ENCODE results near the gene KRTCAP2. TPM values are rescaled to one million over a fixed set of nuclear protein-coding genes. Genes with fewer than 3 reads are reported as not detected.

The KRTCAP2 gene
- total and polyA plus RNA-seq, 2 donors, result 97.7 to 223 TPM

DNA sequence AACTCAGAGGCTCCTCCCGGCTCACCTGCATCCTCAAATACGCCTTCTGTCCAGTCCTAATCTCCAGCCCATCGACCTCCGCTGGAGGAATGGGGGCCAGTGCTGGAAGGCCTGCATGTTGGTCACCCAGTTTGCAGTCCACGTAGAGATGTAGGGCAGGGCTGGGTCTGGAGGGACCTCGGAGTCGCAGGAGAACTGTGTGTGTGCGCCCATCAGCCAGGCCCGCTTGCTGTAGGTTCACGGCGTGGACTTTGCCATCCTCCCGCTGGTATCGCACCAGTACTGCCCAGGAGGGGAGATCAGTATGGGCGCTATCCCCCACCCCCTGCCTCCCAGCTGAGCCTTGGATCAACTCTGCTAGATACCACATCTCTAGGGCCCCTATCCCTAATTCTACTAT lies 31.9 kb upstream of the KRTCAP2 start:
- H3K27ac ChIP-seq (ENCODE audit: low read depth in 1 of 2, low read length in 1 of 2), result no peak overlapping the region
- peaks cover 0 to 3% of the 10 kb centered on the region in 2 donors for H3K27me3 ChIP-seq (ENCODE audit: control insufficient read depth in 2 of 2, insufficient read depth in 1 of 2, low read length in 1 of 2)
- H3K4me1 ChIP-seq (ENCODE audit: control insufficient read depth in 2 of 2, insufficient read depth in 2 of 2, low read length in 2 of 2), result peaks cover 16 to 30% of the 10 kb centered on the region in 2 donors
- no peaks in the 10 kb centered on the region for H3K36me3 ChIP-seq (ENCODE audit: control insufficient read depth in 2 of 2, insufficient read depth in 2 of 2, low read length in 1 of 2)
- H3K4me3 ChIP-seq (ENCODE audit: low read length in 2 of 2), result no peak overlapping the region
- 96% methylated on average over 14 of the region's 14 CpGs for WGBS
- H3K9me3 ChIP-seq (ENCODE audit: control insufficient read depth in 2 of 2, insufficient read depth in 1 of 2, low read length in 1 of 2), result peaks cover 0 to 3% of the 10 kb centered on the region in 2 donors
- DNase-seq (ENCODE audit: low read depth in 6 of 9, low spot score in 9 of 9), result no peak

DNA sequence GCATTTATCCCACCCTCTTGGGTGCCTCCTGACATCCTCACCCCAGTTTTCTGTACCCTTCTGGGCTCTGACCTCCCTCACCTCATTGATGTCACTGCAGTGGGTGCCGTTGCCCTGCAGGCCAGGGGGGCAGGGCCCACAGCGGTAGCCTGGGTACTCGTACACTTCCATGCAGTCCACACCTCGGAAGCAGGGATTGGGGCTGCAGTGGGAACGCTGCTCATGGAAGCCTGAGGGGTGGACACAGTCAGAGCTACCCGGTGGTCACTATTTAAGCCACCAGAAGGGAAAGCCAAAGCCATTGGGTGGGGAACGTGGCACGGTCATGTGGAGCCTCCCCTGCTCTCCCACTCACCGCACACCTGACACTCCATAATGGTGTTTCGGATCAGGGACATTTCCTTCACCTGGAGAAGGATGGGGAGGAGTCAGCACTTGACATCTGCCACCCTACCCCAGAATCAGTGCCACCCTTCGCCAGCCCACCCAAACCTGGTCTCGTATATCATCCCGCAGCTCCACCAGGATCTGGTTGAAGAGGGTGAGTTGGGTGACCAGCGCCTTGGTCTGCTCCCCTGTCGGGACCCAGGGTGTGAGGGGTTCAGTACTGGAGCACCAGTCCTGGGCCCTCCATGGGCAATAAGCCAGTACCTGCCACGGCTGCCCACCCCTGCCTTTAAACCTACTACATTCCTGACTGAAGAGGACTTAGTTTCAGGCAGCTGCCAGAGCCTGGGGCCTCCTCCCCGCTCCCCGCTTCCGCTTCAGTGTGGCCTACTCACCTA lies 29.8 kb upstream of the KRTCAP2 start:
- Histone ChIP-seq H3K27me3 (ENCODE audit: control insufficient read depth in 2 of 2, insufficient read depth in 1 of 2, low read length in 1 of 2) (no peaks in the 10 kb centered on the region), H3K36me3 (ENCODE audit: control insufficient read depth in 2 of 2, insufficient read depth in 2 of 2, low read length in 1 of 2) (no peaks in the 10 kb centered on the region), H3K9me3 (ENCODE audit: control insufficient read depth in 2 of 2, insufficient read depth in 1 of 2, low read length in 1 of 2) (peaks cover 0 to 3% of the 10 kb centered on the region in 2 donors), H3K4me1 (ENCODE audit: control insufficient read depth in 2 of 2, insufficient read depth in 2 of 2, low read length in 2 of 2) (peaks cover 5 to 13% of the 10 kb centered on the region in 2 donors), H3K4me3 (ENCODE audit: low read length in 2 of 2) (no peak overlapping the region), H3K27ac (ENCODE audit: low read depth in 1 of 2, low read length in 1 of 2) (no peak overlapping the region)
- WGBS, result 97% methylated on average over 19 of the region's 19 CpGs
- DNase-seq (ENCODE audit: low read depth in 6 of 9, low spot score in 9 of 9), result no peak

DNA sequence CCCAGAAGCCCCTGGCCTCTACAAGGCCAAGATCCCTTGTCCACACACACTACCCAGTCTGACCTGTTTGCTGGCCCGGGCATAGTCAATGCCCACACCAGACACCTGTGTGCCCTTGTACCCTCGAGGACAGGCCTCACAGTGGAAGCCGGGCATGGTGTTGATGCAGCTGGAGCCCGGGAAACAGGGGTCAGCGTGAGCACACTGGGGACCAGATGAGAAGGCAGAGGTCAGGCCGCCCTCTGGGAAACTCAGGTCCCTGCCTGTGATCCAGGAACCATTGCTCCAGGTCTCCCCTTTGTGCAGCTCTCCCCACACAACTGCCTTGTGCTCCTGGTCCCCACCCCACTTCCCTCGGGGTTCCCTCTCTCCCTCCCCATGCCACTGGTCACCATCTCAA lies 29.1 kb upstream of the KRTCAP2 start:
- H3K4me3 ChIP-seq (ENCODE audit: low read length in 2 of 2), result no peak overlapping the region
- no peak overlapping the region for H3K27ac ChIP-seq (ENCODE audit: low read depth in 1 of 2, low read length in 1 of 2)
- H3K9me3 ChIP-seq (ENCODE audit: control insufficient read depth in 2 of 2, insufficient read depth in 1 of 2, low read length in 1 of 2), result peaks cover 0 to 3% of the 10 kb centered on the region in 2 donors
- H3K36me3 ChIP-seq (ENCODE audit: control insufficient read depth in 2 of 2, insufficient read depth in 2 of 2, low read length in 1 of 2), result no peaks in the 10 kb centered on the region
- no peaks in the 10 kb centered on the region for H3K27me3 ChIP-seq (ENCODE audit: control insufficient read depth in 2 of 2, insufficient read depth in 1 of 2, low read length in 1 of 2)
- 97% methylated on average over 7 of the region's 7 CpGs for WGBS
- DNase-seq (ENCODE audit: low read depth in 6 of 9, low spot score in 9 of 9), result no peak
- peaks cover 2 to 6% of the 10 kb centered on the region in 2 donors for H3K4me1 ChIP-seq (ENCODE audit: control insufficient read depth in 2 of 2, insufficient read depth in 2 of 2, low read length in 2 of 2)

DNA sequence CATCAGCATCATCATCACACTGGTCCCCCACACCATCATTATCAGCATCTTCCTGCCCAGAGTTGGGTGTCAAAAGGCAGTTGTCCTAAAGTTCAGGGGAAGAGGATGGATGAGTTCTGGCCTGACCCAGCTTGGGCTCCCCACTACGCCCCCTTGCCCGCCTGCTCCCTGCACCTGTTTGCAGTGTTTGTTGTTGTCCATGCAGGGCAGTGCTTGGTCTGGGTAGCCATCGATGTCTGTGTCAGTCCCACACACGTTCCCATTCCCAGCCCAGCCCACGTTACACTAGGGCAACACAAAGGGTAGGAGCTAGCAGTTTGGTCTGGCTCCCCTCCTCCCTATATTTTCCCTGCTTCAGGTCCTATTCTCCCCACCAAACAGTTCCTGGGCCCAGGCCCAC lies 27.8 kb upstream of the KRTCAP2 start:
- WGBS, result 97% methylated on average over 5 of the region's 5 CpGs
- Histone ChIP-seq H3K4me3 (ENCODE audit: low read length in 2 of 2) (no peak overlapping the region), H3K27me3 (ENCODE audit: control insufficient read depth in 2 of 2, insufficient read depth in 1 of 2, low read length in 1 of 2) (no peaks in the 10 kb centered on the region), H3K4me1 (ENCODE audit: control insufficient read depth in 2 of 2, insufficient read depth in 2 of 2, low read length in 2 of 2) (no peaks in the 10 kb centered on the region), H3K36me3 (ENCODE audit: control insufficient read depth in 2 of 2, insufficient read depth in 2 of 2, low read length in 1 of 2) (no peaks in the 10 kb centered on the region), H3K9me3 (ENCODE audit: control insufficient read depth in 2 of 2, insufficient read depth in 1 of 2, low read length in 1 of 2) (peaks cover 0 to 3% of the 10 kb centered on the region in 2 donors), H3K27ac (ENCODE audit: low read depth in 1 of 2, low read length in 1 of 2) (no peak overlapping the region)
- DNase-seq (ENCODE audit: low read depth in 6 of 9, low spot score in 9 of 9), result no peak

DNA sequence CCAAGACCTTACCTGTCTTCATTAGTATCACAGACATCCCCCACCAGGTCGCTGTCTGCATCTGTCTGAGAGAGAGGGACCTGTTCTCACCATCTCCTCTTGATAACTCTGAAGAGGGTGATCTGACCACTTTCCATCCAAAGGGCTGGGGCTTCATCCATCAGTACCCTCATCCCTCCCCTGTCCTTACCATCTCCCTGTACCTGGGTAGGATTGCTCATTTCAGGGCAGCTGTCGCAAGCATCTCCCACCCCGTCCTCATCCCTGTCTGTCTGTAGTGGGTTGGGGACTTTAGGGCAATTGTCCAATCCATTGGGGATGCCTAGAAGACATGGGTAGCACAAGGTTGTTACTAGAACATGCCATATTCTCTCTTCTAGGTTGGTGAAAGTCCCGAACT lies 26.7 kb upstream of the KRTCAP2 start:
- Histone ChIP-seq H3K27me3 (ENCODE audit: control insufficient read depth in 2 of 2, insufficient read depth in 1 of 2, low read length in 1 of 2) (peaks cover 0 to 2% of the 10 kb centered on the region in 2 donors), H3K36me3 (ENCODE audit: control insufficient read depth in 2 of 2, insufficient read depth in 2 of 2, low read length in 1 of 2) (no peaks in the 10 kb centered on the region), H3K9me3 (ENCODE audit: control insufficient read depth in 2 of 2, insufficient read depth in 1 of 2, low read length in 1 of 2) (peaks cover 0 to 3% of the 10 kb centered on the region in 2 donors), H3K27ac (ENCODE audit: low read depth in 1 of 2, low read length in 1 of 2) (no peak overlapping the region), H3K4me3 (ENCODE audit: low read length in 2 of 2) (no peak overlapping the region), H3K4me1 (ENCODE audit: control insufficient read depth in 2 of 2, insufficient read depth in 2 of 2, low read length in 2 of 2) (peaks cover 0 to 6% of the 10 kb centered on the region in 2 donors)
- 99% methylated on average over 4 of the region's 4 CpGs for WGBS
- DNase-seq (ENCODE audit: low read depth in 6 of 9, low spot score in 9 of 9), result no peak

DNA sequence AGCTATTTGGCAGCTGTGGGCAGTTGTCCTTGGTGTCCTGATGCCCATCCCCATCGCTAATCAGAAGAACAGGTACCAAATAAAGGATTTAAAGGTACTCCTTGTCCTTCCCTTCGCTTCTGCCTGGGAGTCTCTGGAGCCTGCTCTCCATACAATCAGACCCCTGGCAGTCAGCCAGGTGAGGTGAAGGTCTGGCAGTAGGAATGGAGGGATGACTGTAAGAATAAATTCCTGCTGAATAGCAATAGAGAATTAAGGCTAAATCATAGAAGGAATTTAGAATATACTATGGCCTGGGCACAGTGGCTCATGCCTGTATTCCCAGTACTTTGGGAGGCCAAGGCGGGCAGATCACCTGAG lies 25.4 kb upstream of the KRTCAP2 start:
- no peak for DNase-seq (ENCODE audit: low read depth in 6 of 9, low spot score in 9 of 9)
- H3K27me3 ChIP-seq (ENCODE audit: control insufficient read depth in 2 of 2, insufficient read depth in 1 of 2, low read length in 1 of 2), result peaks cover 0 to 11% of the 10 kb centered on the region in 2 donors
- H3K4me1 ChIP-seq (ENCODE audit: control insufficient read depth in 2 of 2, insufficient read depth in 2 of 2, low read length in 2 of 2), result peaks cover 10 to 16% of the 10 kb centered on the region in 2 donors
- H3K4me3 ChIP-seq (ENCODE audit: low read length in 2 of 2), result no peak overlapping the region
- H3K27ac ChIP-seq (ENCODE audit: low read depth in 1 of 2, low read length in 1 of 2), result no peak overlapping the region
- H3K36me3 ChIP-seq (ENCODE audit: control insufficient read depth in 2 of 2, insufficient read depth in 2 of 2, low read length in 1 of 2), result no peaks in the 10 kb centered on the region
- WGBS, result 97% methylated on average over 3 of the region's 3 CpGs
- peaks cover 0 to 11% of the 10 kb centered on the region in 2 donors for H3K9me3 ChIP-seq (ENCODE audit: control insufficient read depth in 2 of 2, insufficient read depth in 1 of 2, low read length in 1 of 2)

DNA sequence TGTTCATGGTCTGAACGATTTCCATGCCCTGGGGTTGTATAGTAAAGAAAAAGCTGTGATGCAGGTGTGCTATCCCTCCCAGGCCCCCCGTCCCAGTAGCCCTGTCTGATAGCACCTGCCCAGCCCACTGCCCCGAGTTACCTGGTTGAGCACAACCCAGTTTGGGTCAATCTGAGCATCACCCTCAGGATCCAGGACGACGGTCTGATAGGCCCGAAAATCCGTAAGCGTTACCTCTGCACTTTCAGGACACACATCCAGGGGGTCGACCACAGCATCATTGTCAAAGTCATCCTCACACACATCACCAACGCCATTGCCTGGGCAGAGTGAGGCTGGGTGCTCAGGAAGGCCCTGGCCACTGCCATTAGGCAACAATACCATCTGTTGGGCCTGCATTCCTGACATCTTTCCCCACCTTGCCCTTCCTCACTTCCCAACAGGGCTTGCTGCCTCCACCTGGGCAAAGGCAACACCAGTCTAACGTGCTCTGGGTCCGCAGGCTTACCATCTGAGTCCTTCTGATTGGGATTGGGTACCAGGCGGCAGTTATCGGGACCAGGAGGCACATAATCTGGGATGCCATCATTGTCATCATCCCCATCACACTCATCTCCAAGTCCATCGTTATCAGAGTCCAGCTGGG lies 24.9 kb upstream of the KRTCAP2 start:
- no peak for DNase-seq (ENCODE audit: low read depth in 6 of 9, low spot score in 9 of 9)
- Histone ChIP-seq H3K27ac (ENCODE audit: low read depth in 1 of 2, low read length in 1 of 2) (no peak overlapping the region), H3K4me1 (ENCODE audit: control insufficient read depth in 2 of 2, insufficient read depth in 2 of 2, low read length in 2 of 2) (peaks cover 15 to 21% of the 10 kb centered on the region in 2 donors), H3K36me3 (ENCODE audit: control insufficient read depth in 2 of 2, insufficient read depth in 2 of 2, low read length in 1 of 2) (no peaks in the 10 kb centered on the region), H3K4me3 (ENCODE audit: low read length in 2 of 2) (no peak overlapping the region), H3K27me3 (ENCODE audit: control insufficient read depth in 2 of 2, insufficient read depth in 1 of 2, low read length in 1 of 2) (peaks cover 0 to 16% of the 10 kb centered on the region in 2 donors), H3K9me3 (ENCODE audit: control insufficient read depth in 2 of 2, insufficient read depth in 1 of 2, low read length in 1 of 2) (peaks cover 0 to 13% of the 10 kb centered on the region in 2 donors)
- 98% methylated on average over 15 of the region's 15 CpGs for WGBS

DNA sequence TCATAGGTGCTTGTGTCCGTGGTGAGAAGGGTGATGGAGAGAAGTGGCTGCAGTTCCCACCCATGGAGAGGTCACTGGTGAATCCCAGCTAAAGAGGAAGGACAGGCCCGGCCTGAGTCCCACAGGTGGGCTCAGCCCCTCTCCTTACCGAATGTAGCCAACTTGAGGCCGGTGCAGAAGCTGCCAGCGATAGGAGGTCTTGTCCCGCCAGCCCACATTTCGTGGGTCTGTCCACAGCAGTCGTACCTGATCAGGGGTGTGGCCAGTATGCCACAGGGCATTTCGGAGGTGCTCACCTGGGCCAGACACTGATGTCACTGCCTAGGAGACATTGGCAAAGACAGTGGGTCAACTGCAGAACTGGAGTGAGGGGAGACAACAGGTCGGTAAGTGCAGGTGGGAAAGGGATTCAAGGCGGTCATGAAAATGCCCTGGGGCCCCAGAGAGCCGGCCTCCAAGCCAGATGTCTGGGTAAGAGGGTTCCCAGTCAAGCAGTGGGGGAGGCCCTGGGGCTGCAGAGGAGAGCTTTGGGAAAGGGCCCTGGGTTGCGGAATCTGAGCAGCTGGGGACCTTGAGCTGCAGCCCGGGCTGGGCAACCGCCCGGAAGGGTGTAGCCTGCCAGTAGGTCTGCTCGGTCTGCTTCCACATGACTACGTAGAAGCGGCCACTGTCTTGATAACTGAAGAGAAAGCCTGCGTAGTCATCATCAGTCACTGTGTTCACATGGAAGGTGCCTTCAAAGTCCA lies 24.0 kb upstream of the KRTCAP2 start:
- Histone ChIP-seq H3K27ac (ENCODE audit: low read depth in 1 of 2, low read length in 1 of 2) (no peak overlapping the region), H3K27me3 (ENCODE audit: control insufficient read depth in 2 of 2, insufficient read depth in 1 of 2, low read length in 1 of 2) (peaks cover 0 to 21% of the 10 kb centered on the region in 2 donors), H3K9me3 (ENCODE audit: control insufficient read depth in 2 of 2, insufficient read depth in 1 of 2, low read length in 1 of 2) (peaks cover 0 to 13% of the 10 kb centered on the region in 2 donors), H3K36me3 (ENCODE audit: control insufficient read depth in 2 of 2, insufficient read depth in 2 of 2, low read length in 1 of 2) (no peaks in the 10 kb centered on the region), H3K4me3 (ENCODE audit: low read length in 2 of 2) (no peak overlapping the region), H3K4me1 (ENCODE audit: control insufficient read depth in 2 of 2, insufficient read depth in 2 of 2, low read length in 2 of 2) (peaks cover 20 to 28% of the 10 kb centered on the region in 2 donors)
- DNase-seq (ENCODE audit: low read depth in 6 of 9, low spot score in 9 of 9), result no peak
- 98% methylated on average over 20 of the region's 20 CpGs for WGBS
